Fibroblast of pulmonary artery (primary cell): ENCODE measurements around the gene ISL2.

Experiments
- DNase-seq: peaks from one replicate; pipeline ENCODE4 v3.0.0-alpha.2; 2010; ENCODE audit warnings: low read depth
- H3K4me3 ChIP-seq: replicated peaks from 2 replicates; pipeline ENCODE4 v1.5.1; 2011; ENCODE audit warnings: low read depth, mild to moderate bottlenecking, control low read depth, low read length, moderate library complexity
- TF ChIP-seq, protein P1 (sequence below): IDR thresholded peaks from 2 replicates; pipeline ENCODE4 v1.5.1; 2011; ENCODE audit warnings: mild to moderate bottlenecking, control low read depth, low read length, inconsistent platforms; ENCODE audit errors: missing control alignments

ISL2 gene

DNA sequence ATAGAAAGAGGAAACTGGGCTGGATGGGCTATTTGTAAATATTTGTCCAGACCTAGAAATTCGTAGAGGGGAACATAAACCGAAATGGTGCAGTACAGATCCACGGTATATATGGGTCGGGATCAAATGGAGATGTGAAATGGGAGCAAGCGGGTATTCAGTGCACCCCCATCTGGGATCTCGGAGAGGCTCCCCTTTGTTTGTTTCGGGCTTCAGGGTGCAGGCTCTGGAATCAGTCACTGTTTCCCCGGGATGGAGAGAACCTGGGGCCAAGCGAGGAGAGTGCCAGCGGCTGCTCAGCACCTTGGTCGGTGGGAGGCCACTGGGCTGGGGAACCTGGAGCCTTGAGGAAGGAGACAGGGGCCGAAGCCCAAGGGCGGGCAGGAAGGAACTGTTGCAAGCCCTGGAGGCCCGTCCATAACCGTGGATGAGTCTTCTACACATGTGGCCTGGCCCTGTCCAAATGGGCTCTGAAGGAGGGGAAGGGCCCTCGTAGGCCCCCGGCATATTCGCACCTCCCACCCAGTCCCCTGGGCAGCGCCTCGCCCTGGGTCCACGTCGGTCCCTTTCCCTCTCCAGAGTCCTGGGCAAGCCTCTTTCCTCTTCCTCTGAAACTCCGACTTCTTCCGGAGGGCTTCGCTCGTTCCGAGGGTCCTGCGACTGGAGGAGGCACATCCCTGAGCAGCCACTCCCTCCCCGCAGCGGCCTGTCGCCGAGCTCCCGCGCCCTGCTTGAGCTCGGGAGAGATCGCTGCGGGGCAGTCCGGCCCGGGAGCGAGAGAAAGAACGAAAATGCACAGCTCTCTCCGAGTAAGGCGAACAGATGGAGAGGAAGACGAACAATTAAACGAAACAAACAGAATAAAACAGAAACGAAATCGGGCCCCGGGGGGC is 3.0 kb downstream of the ISL2 start:
- H3K4me3 ChIP-seq: no peak overlapping the region
- TF ChIP-seq, protein P1, sequence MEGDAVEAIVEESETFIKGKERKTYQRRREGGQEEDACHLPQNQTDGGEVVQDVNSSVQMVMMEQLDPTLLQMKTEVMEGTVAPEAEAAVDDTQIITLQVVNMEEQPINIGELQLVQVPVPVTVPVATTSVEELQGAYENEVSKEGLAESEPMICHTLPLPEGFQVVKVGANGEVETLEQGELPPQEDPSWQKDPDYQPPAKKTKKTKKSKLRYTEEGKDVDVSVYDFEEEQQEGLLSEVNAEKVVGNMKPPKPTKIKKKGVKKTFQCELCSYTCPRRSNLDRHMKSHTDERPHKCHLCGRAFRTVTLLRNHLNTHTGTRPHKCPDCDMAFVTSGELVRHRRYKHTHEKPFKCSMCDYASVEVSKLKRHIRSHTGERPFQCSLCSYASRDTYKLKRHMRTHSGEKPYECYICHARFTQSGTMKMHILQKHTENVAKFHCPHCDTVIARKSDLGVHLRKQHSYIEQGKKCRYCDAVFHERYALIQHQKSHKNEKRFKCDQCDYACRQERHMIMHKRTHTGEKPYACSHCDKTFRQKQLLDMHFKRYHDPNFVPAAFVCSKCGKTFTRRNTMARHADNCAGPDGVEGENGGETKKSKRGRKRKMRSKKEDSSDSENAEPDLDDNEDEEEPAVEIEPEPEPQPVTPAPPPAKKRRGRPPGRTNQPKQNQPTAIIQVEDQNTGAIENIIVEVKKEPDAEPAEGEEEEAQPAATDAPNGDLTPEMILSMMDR: no peak
- DNase-seq: peak; percentile 33

DNA sequence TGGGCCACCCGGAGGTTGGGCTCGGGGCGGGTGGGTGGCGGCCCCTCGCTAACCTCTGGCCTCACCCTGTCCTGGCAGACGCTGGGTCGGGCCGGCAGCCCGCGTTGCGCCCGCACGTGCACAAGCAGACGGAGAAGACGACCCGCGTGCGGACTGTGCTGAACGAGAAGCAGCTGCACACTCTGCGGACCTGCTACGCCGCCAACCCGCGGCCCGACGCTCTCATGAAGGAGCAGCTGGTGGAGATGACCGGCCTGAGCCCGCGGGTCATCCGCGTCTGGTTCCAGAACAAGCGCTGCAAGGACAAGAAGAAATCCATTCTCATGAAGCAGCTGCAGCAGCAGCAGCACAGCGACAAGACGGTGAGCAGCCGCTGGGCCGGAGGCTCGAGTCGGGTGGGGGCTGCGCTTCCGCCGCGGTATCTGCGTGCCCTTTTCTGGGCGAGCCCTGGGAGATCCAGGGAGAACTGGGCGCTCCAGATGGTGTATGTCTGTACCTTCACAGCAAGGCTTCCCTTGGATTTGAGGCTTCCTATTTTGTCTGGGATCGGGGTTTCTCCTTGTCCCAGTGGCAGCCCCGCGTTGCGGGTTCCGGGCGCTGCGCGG is 3.7 kb downstream of the ISL2 start:
- TF ChIP-seq, protein P1: no peak
- peak; percentile 35 for DNase-seq
- H3K4me3 ChIP-seq: no peak overlapping the region

GRCh38 chr15:76340803-76341365 is 4.3 kb downstream of the ISL2 start:
- no peak overlapping the region for H3K4me3 ChIP-seq

DNA sequence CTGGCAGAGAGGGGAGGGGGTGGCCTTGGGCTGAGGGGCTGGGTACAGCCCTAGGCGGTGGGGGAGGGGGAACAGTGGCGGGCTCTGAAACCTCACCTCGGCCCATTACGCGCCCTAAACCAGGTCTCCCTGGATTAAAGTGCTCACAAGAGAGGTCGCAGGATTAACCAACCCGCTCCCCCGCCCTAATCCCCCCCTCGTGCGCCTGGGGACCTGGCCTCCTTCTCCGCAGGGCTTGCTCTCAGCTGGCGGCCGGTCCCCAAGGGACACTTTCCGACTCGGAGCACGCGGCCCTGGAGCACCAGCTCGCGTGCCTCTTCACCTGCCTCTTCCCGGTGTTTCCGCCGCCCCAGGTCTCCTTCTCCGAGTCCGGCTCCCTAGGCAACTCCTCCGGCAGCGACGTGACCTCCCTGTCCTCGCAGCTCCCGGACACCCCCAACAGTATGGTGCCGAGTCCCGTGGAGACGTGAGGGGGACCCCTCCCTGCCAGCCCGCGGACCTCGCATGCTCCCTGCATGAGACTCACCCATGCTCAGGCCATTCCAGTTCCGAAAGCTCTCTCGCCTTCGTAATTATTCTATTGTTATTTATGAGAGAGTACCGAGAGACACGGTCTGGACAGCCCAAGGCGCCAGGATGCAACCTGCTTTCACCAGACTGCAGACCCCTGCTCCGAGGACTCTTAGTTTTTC is 4.9 kb downstream of the ISL2 start:
- TF ChIP-seq, protein P1: no peak
- H3K4me3 ChIP-seq: no peak overlapping the region
- DNase-seq: no peak

More at GRCh38 chr15:76340803-76341365, 4.3 kb downstream of the ISL2 start:
- TF ChIP-seq, protein P1: peak; percentile 14
- no peak for DNase-seq

- H3K4me3 ChIP-seq: no peak overlapping the region
- TF ChIP-seq, protein P1: no peak
- no peak for DNase-seq
These were observed 5.4 kb downstream of the ISL2 start for GRCh38 chr15:76342058-76342381.

DNA sequence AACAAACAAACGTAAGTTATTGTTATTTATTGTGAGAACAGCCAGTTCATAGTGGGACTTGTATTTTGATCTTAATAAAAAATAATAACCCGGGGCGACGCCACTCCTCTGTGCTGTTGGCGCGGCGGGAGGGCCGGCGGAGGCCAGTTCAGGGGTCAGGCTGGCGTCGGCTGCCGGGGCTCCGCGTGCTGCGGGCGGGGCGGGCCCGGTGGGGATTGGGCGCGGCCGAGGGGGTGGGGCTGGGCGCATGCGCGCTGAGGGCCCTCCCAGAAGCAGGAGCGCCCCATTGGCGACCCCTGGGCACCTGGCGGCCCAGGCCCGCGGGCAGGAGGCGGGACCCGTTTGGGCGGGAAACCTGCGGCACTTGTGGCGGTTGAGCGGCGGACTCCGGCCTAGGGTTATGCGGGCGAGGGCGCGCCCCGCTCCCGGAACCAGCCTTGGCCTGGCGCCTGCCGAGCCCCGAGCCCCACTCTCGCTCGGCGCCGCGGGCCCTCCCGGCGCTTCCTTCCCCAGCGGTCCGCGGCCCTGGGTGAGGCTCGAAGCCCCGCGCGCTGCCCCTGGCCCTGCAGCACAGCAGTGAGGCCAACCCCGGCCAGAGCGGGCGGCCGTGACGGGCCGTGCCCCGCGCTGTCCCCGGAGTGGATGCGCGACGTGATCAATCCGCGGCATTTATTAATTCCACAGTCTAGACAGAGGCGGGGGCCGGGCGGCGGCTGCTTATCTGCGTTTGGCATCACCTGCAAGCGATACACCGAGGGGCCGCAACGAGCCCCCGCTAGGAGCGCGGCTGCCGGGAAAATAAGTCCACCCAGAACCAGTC is 6.0 kb downstream of the ISL2 start:
- H3K4me3 ChIP-seq: no peak overlapping the region
- DNase-seq: no peak
- TF ChIP-seq, protein P1: no peak
